ENCODE data around the gene PGRMC1.
A peak's percentile ranks its signal among the peaks of the same experiment; 100 is the strongest.
"Not testable (repeated sequence)": the region's sequence is repeated elsewhere in the genome, so short reads cannot be mapped to it uniquely, and the experiment has no call there.

The PGRMC1 gene

DNA sequence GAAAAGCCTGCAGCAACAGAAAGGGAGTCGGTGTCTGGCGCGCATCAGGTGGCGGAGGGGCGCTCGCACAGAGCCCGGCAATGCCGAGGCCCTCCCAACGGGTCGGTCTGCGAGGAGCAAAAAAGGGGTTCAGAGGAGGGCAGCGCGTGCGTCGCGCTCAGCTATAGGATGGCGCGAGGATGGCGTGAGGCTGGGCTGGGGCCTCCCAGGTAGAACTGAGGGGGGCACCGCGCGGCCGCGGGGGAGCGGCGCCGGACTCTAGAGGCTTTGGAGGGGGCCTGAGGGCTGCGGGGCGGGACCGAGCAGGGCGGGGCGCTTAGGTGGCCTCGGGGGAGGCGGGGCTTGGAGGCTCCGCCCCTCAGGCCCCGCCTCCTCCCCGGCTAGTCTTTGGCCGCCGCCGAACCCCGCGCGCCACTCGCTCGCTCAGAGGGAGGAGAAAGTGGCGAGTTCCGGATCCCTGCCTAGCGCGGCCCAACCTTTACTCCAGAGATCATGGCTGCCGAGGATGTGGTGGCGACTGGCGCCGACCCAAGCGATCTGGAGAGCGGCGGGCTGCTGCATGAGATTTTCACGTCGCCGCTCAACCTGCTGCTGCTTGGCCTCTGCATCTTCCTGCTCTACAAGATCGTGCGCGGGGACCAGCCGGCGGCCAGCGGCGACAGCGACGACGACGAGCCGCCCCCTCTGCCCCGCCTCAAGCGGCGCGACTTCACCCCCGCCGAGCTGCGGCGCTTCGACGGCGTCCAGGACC lies at the start of gene PGRMC1:
PGRMC1 (plus strand) TSS at position 414 of the 751 bp plus-strand sequence; CDS start at position 493, 79 bp downstream.
- intact Hi-C loops (cut with DNase I): no loop called here
- DNase-seq: peak; percentile 64 to 97 (median 80)

- no peak for DNase-seq
Measured at GRCh38 chrX:119186763-119187162, 49.3 kb upstream of the PGRMC1 start.

GRCh38 chrX:119187298-119187697 lies 48.8 kb upstream of the PGRMC1 start:
- intact Hi-C loops (cut with DNase I): no loop called here
- no peak for DNase-seq

More at GRCh38 chrX:119186763-119187162, 49.3 kb upstream of the PGRMC1 start:
- intact Hi-C loops (cut with DNase I): no loop called here

- intact Hi-C loops (cut with DNase I): no loop called here
- no peak for DNase-seq
Measured at GRCh38 chrX:119189115-119189514, 47.0 kb upstream of the PGRMC1 start.

- intact Hi-C loops (cut with DNase I): no loop called here
- DNase-seq: peak in 1 of 10 donors; percentile 7
Measured at GRCh38 chrX:119189595-119189994, 46.5 kb upstream of the PGRMC1 start.

- DNase-seq: no peak
- intact Hi-C loops (cut with DNase I): no loop called here
Measured at GRCh38 chrX:119190091-119190681, 45.9 kb upstream of the PGRMC1 start.

DNA sequence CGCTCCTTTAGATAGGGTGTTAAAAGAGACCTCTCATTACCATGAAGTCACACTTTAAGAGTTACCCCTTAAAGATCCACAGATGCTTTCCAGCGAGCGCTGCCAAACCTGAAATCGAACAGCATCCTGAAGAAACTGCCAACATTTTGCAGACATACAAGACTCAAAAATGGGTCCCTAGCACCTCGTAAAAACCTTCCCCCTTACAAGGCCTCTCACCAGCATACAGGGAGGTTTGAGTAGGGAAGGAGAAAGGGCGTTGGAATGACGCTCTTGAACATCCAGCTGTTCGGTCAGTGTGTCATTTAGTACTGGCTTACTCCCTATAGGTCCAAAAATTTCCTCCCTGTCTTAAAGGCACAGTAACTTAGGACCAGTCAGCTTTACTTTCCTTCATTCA lies 45.3 kb upstream of the PGRMC1 start:
- no peak for DNase-seq
- intact Hi-C loops (cut with DNase I): no loop called here

DNA sequence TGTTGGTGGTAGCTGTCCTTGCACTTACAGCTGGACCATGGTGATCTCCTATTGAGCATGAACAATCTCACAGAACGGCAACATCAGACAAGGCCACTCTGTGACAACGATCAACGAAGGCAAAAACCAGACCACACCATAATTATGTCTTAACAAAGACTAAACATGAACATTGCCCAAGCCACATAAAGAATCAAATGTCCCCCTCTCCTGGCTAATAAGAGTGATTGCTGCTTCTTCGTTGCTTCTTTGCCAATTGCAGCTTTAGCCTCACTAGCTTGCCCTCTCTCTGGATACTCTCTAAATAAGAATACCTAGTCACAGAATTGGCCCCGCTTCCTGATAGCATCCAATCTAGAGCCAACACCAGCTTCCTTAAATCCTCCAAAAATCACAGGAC lies 41.5 kb upstream of the PGRMC1 start:
- no peak for DNase-seq
- intact Hi-C loops (cut with DNase I): no loop called here

DNA sequence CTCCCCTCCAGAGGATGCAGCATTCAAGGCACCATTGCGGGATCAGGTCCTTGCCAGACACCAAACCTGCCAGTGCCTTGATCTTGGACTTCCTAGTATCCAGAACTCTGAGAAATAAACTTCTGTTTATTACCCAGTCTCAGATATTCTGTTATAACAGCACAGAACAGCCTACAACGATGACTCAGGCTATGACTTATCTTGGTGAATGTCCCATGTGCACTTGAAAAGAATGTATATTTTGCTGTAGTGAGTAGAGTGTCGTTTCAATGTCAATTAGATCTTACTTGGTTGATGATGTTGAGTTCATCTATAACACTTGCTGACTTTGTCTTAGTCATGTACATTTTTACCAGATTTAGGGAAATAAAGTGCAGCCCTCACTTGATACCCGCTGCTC lies 34.5 kb upstream of the PGRMC1 start:
- DNase-seq: no peak
- intact Hi-C loops (cut with DNase I): no loop called here

DNA sequence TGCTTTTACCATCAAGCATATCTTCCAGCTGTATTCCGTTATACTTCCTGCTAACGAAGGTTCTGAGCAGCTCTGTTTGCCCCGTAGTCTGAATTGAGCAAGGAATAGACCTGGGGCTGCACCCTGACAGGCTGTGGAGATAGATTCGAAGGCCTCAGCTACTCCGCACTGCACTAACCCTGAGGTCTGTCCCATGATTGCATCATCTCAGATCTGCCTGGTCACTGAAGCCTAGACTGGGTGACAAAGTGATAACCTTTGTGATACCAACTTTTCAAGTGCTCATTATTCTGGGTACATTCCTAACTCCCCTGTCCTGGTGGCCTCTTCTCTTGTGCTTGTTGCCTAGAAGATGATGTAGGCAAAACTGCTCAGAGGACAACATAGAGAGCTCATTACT lies 29.9 kb upstream of the PGRMC1 start:
- DNase-seq: no peak
- intact Hi-C loops (cut with DNase I): no loop called here

DNA sequence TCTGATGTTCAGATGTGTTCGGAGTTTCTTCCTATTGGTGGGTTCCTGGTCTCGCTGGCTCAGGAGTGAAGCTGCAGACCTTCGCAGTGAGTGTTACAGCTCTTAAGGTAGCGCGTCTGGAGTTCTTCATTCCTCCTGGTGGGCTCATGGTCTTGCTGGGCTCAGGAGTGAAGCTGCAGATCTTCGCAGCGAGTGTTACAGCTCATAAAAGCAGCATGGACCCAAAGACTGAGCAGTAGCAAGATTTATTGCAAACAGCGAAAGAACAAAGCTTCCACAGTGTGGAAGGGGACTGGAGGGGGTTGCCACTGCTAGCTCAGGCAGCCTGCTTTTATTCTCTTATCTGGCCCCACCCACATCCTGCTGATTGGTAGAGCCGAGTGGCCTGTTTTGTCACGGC lies 28.6 kb upstream of the PGRMC1 start:
- intact Hi-C loops (cut with DNase I); DNase-seq: not testable (repeated sequence)

GRCh38 chrX:119208401-119209057 lies 27.6 kb upstream of the PGRMC1 start:
- intact Hi-C loops (cut with DNase I): no loop called here

GRCh38 chrX:119210931-119211648 lies 25.0 kb upstream of the PGRMC1 start:
- intact Hi-C loops (cut with DNase I): loop anchor here (10.0 kb wide), 1 partner anchor 96 kb away; no protein-coding TSS in a partner anchor

More at GRCh38 chrX:119208401-119209057, 27.6 kb upstream of the PGRMC1 start:
- no peak for DNase-seq

GRCh38 chrX:119211649-119212014 lies 24.5 kb upstream of the PGRMC1 start:
- DNase-seq: no peak
- intact Hi-C loops (cut with DNase I): loop anchor here (10.0 kb wide), 1 partner anchor 97 kb away; no protein-coding TSS in a partner anchor

More at GRCh38 chrX:119210931-119211648, 25.0 kb upstream of the PGRMC1 start:
- not testable (repeated sequence) for DNase-seq

- DNase-seq: no peak
- intact Hi-C loops (cut with DNase I): loop anchor here (10.0 kb wide), 1 partner anchor 103 kb away; no protein-coding TSS in a partner anchor
Measured at GRCh38 chrX:119218198-119218597, 17.9 kb upstream of the PGRMC1 start.

- intact Hi-C loops (cut with DNase I): no loop called here
- DNase-seq: peak in 2 of 10 donors; percentile 65 to 77
Measured at GRCh38 chrX:119222932-119223331, 13.2 kb upstream of the PGRMC1 start.

GRCh38 chrX:119223783-119224182 lies 12.3 kb upstream of the PGRMC1 start:
- intact Hi-C loops (cut with DNase I): no loop called here
- no peak for DNase-seq

- DNase-seq: no peak
- intact Hi-C loops (cut with DNase I): no loop called here
Measured at GRCh38 chrX:119226446-119226845, 9.6 kb upstream of the PGRMC1 start.

DNA sequence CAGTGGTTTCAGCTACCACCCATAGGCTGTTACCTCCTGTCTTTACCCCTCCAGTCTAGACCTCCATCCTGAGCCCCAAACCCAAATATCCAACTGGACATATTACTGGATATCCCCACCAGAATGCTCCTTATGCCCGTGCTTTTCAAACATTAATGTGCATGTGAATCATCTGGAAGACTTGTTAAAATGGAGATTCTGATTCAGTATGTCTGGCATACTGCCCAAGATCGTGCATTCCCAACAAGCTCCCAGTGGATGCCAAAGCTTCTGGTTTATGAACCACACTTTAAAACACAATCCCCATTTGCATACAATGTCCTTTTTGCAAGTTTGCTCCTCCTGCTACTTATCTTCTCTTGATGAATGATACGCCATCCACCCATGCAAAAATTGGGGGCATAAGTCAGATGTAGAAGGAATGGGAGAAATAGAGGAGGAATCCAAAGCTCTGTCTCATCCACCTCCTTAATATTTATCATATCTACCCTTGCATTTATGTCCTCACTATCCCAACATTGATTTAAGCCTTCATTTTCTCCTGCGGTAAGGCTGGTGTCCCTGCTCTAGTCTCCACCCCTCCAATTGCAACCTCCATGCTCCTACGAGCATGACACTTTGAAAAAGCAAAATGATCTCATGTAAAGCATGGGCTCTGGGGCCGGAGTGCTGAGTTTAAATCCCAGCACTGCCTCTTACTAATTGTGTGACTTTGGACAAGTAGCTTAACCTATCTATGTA lies 7.4 kb upstream of the PGRMC1 start:
- no peak for DNase-seq
- intact Hi-C loops (cut with DNase I): no loop called here

GRCh38 chrX:119229253-119229615 lies 6.9 kb upstream of the PGRMC1 start:
- intact Hi-C loops (cut with DNase I): no loop called here
- no peak for DNase-seq

All from posterior cingulate gyrus (tissue), 11 donors.